GM23338 (cell line): ENCODE results near the gene SNN. TPM values are rescaled to one million over a fixed set of nuclear protein-coding genes. Genes with fewer than 3 reads are reported as not detected.
A peak's percentile ranks its signal among the peaks of the same experiment; 100 is the strongest.

Experiments used
- ATAC-seq: fragments of 200-7000 bp; cut with Tn5 transposase; 3 replicates; pipeline ENCODE4 v1.9.1; 2020
- DNase-seq: peaks from one replicate; pipeline ENCODE4 v3.0.0-alpha.2; 2015; ENCODE audit warnings: low spot score
- H2AFZ ChIP-seq: fragments of 200-600 bp; sonication (generic); 2 replicates; pipeline ENCODE4 v1.8.0; 2016; ENCODE audit warnings: antibody characterized with exemption, mild to moderate bottlenecking, moderate library complexity
- H3F3A ChIP-seq: fragments of 200-600 bp; sonication (generic); replicated peaks from 2 replicates; pipeline ENCODE4 v1.8.0; 2017; ENCODE audit warnings: antibody characterized with exemption, mixed run types, low read depth
- H3K27ac ChIP-seq: fragments of 200-600 bp; sonication (generic); 2 replicates; pipeline ENCODE4 v1.6.1; 2016; ENCODE audit warnings: low read depth
- H3K27me3 ChIP-seq: fragments of 200-600 bp; sonication (generic); 2 replicates; pipeline ENCODE4 v1.8.0; 2016; ENCODE audit warnings: mild to moderate bottlenecking, mixed run types, moderate library complexity; ENCODE audit not compliant: insufficient read depth
- H3K36me3 ChIP-seq: fragments of 200-600 bp; sonication (generic); 2 replicates; pipeline ENCODE4 v1.8.0; 2016; ENCODE audit warnings: mild to moderate bottlenecking; ENCODE audit not compliant: insufficient read depth
- H3K4me1 ChIP-seq: fragments of 200-600 bp; sonication (generic); 2 replicates; pipeline ENCODE4 v1.8.0; 2016; ENCODE audit warnings: mild to moderate bottlenecking, moderate library complexity; ENCODE audit not compliant: insufficient read depth
- H3K4me2 ChIP-seq: fragments of 200-600 bp; sonication (generic); 2 replicates; pipeline ENCODE4 v1.7.1; 2017; ENCODE audit warnings: mixed run types
- H3K4me3 ChIP-seq: fragments of 200-600 bp; sonication (generic); 2 replicates; pipeline ENCODE4 v1.6.1; 2016; ENCODE audit warnings: mixed run types
- H3K79me2 ChIP-seq: fragments of 200-600 bp; sonication (generic); replicated peaks from 2 replicates; pipeline ENCODE4 v1.8.0; 2017; ENCODE audit warnings: mild to moderate bottlenecking; ENCODE audit not compliant: insufficient read depth
- H3K9me2 ChIP-seq: fragments of 200-600 bp; sonication (generic); 2 replicates; pipeline ENCODE4 v1.8.0; 2017; ENCODE audit not compliant: insufficient read depth
- H4K20me1 ChIP-seq: fragments of 200-600 bp; sonication (generic); replicated peaks from 2 replicates; pipeline ENCODE4 v1.8.0; 2017; ENCODE audit warnings: mild to moderate bottlenecking; ENCODE audit not compliant: insufficient read depth
- H3K27ac Mint-ChIP-seq: 2 replicates; pipeline ENCODE4 v1.8.0; 2020; ENCODE audit warnings: inconsistent platforms, mild to moderate bottlenecking, moderate library complexity, mixed read lengths
- H3K27me3 Mint-ChIP-seq: 3 replicates; pipeline ENCODE4 v1.8.0; 2022; ENCODE audit warnings: low read depth, mild to moderate bottlenecking, moderate library complexity, mixed read lengths, inconsistent platforms; ENCODE audit not compliant: insufficient read depth, poor library complexity
- H3K36me3 Mint-ChIP-seq: 3 replicates; pipeline ENCODE4 v1.8.0; 2021; ENCODE audit warnings: low read depth, mild to moderate bottlenecking, inconsistent platforms, moderate library complexity, mixed read lengths
- H3K4me1 Mint-ChIP-seq: 3 replicates; pipeline ENCODE4 v1.8.0; 2020; ENCODE audit warnings: mild to moderate bottlenecking, inconsistent platforms, mixed read lengths
- H3K4me3 Mint-ChIP-seq: 3 replicates; pipeline ENCODE4 v1.8.0; 2021; ENCODE audit warnings: moderate library complexity, mild to moderate bottlenecking, inconsistent platforms, mixed read lengths
- H3K9me3 Mint-ChIP-seq: 3 replicates; pipeline ENCODE4 v1.8.0; 2020; ENCODE audit warnings: moderate library complexity, mild to moderate bottlenecking, inconsistent platforms, mixed read lengths
- CREB1 ChIP-seq: fragments of 250-450 bp; sonication (Bioruptor Pico); IDR thresholded peaks from 2 replicates; pipeline ENCODE4 v1.5.0; 2020; ENCODE audit warnings: low read depth, mild to moderate bottlenecking, moderate library complexity
- EZH2phosphoT487 ChIP-seq: fragments of 200-600 bp; sonication (generic); IDR thresholded peaks from one replicate; pipeline ENCODE4 v1.8.1; 2018; ENCODE audit warnings: antibody characterized with exemption; ENCODE audit not compliant: unreplicated experiment
- NANOG ChIP-seq: IDR thresholded peaks from 2 replicates; pipeline ENCODE4 v1.6.1; 2016; ENCODE audit warnings: antibody characterized with exemption, borderline replicate concordance
- POLR2AphosphoS5 ChIP-seq: IDR thresholded peaks from 2 replicates; pipeline ENCODE4 v1.6.1; 2016; ENCODE audit warnings: antibody characterized with exemption, low read depth
- STAT1 ChIP-seq: IDR thresholded peaks from one replicate; pipeline ENCODE4 v1.6.1; 2016; ENCODE audit warnings: antibody characterized with exemption; ENCODE audit not compliant: unreplicated experiment
- ZNF331 ChIP-seq: fragments of 250-450 bp; sonication (Bioruptor Pico); IDR thresholded peaks from 2 replicates; pipeline ENCODE4 v1.5.0; 2020; ENCODE audit warnings: low read depth, mild to moderate bottlenecking, moderate library complexity
- polyA plus RNA-seq: library from polyadenylated mRNA; unstranded; fragments of >200 nt; fragmentation: Nextera tagmentation; extraction: Ambion mirVana; gene quantifications from 2 replicates; pipeline ENCODE4 v1.2.1, GENCODE V29; 2016
- total RNA-seq: library from RNA; depleted of rRNA; stranded (reverse); fragments of >200 nt; shearing (Covaris generic); gene quantifications from 2 replicates; pipeline ENCODE4 v1.2.3, GENCODE V29; 2014
- TF ChIP-seq, protein P1 (sequence below): IDR thresholded peaks from 2 replicates; pipeline ENCODE4 v1.6.1; 2016; ENCODE audit warnings: antibody characterized with exemption
- TF ChIP-seq, protein P2 (sequence below), 2 experiments: fragments of 200-600 bp in 1 of 2; sonication (generic) in 1 of 2; conservative IDR thresholded peaks; 2 replicates each; pipeline versions ENCODE4 v1.5.1 to v1.6.1; 2016 to 2017; ENCODE audit warnings: antibody characterized with exemption in 2 of 2, low read depth in 2 of 2, mild to moderate bottlenecking in 2 of 2, moderate library complexity in 1 of 2
- TF ChIP-seq, protein P3 (sequence below): IDR thresholded peaks from one replicate; pipeline ENCODE4 v1.6.1; 2018; ENCODE audit warnings: antibody characterized with exemption; ENCODE audit not compliant: unreplicated experiment

Gene SNN
- total and polyA plus RNA-seq, 2 experiments from 2014 or later: 19.0 to 63.3 TPM

GRCh38 chr16:11636172-11636721, 32.0 kb upstream of the SNN start:
- Histone ChIP-seq H3F3A (peaks cover 14% of the 10 kb centered on the region; the same call in 1 of the 2 replicates), H4K20me1 (no peaks in the 10 kb centered on the region), H3K27ac (peak overlapping the region; percentile 70), H3K9me2 (no peaks in the 10 kb centered on the region), H3K36me3 (no peaks in the 10 kb centered on the region), H3K4me1 (peaks cover 6% of the 10 kb centered on the region; the same call in 1 of the 2 replicates), H3K79me2 (no peaks in the 10 kb centered on the region), H2AFZ (no peak overlapping the region), H3K4me3 (0 out of 2 replicates have a peak overlapping the region, but pooled peaks have one; percentile 18), H3K27me3 (no peaks in the 10 kb centered on the region), H3K4me2 (peak overlapping the region; percentile 50)
- Mint-ChIP-seq H3K36me3 (no peaks in the 10 kb centered on the region), H3K27me3 (peaks cover 13% of the 10 kb centered on the region), H3K4me3 (peak overlapping the region; percentile 63), H3K4me1 (peaks cover 36% of the 10 kb centered on the region), H3K9me3 (no peaks in the 10 kb centered on the region; the same call in 2 of the 3 replicates), H3K27ac (peak overlapping the region; percentile 93)
- TF ChIP-seq ZNF331 (CRISPR knock-in tag) (no peak), STAT1 (no peak), POLR2AphosphoS5 (peak; percentile 90), EZH2phosphoT487 (no peak)
- TF ChIP-seq, protein P1, sequence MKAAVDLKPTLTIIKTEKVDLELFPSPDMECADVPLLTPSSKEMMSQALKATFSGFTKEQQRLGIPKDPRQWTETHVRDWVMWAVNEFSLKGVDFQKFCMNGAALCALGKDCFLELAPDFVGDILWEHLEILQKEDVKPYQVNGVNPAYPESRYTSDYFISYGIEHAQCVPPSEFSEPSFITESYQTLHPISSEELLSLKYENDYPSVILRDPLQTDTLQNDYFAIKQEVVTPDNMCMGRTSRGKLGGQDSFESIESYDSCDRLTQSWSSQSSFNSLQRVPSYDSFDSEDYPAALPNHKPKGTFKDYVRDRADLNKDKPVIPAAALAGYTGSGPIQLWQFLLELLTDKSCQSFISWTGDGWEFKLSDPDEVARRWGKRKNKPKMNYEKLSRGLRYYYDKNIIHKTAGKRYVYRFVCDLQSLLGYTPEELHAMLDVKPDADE: no peak
- TF ChIP-seq, protein P2, sequence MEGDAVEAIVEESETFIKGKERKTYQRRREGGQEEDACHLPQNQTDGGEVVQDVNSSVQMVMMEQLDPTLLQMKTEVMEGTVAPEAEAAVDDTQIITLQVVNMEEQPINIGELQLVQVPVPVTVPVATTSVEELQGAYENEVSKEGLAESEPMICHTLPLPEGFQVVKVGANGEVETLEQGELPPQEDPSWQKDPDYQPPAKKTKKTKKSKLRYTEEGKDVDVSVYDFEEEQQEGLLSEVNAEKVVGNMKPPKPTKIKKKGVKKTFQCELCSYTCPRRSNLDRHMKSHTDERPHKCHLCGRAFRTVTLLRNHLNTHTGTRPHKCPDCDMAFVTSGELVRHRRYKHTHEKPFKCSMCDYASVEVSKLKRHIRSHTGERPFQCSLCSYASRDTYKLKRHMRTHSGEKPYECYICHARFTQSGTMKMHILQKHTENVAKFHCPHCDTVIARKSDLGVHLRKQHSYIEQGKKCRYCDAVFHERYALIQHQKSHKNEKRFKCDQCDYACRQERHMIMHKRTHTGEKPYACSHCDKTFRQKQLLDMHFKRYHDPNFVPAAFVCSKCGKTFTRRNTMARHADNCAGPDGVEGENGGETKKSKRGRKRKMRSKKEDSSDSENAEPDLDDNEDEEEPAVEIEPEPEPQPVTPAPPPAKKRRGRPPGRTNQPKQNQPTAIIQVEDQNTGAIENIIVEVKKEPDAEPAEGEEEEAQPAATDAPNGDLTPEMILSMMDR (conservative IDR thresholded peaks at IDR 0.05; ENCODE audit: low read depth in 2 of 2): no peak
- ATAC-seq (peak; percentile 93), DNase-seq (peak; percentile 98)

DNA sequence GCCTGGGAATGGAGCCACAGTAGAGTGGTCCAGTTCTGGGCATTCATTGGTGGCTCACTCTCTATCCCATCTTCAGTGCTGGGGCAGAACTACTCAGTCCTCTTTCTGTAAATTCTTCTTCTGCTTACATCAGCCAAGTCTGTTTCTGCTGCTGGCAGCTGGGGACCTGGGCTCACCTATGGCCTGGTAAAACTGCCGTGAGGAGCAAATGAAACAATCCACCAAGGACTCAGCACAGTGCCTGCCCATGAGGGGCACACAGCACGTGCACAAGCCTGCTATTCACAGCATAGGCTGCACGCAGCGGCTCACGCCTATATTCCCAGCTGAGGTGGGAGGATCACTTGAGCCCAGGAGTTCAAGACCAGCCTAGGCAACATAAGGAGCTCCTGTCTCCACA, 30.9 kb upstream of the SNN start:
- Histone ChIP-seq H3K79me2 (no peaks in the 10 kb centered on the region), H3K36me3 (no peaks in the 10 kb centered on the region), H3K4me2 (0 out of 2 replicates have a peak overlapping the region, but pooled peaks have one; percentile 1), H3K4me3 (no peak overlapping the region), H3K27me3 (no peaks in the 10 kb centered on the region), H3K4me1 (peaks cover 6% of the 10 kb centered on the region; the same call in 1 of the 2 replicates), H3K27ac (peak overlapping the region; percentile 29), H4K20me1 (no peaks in the 10 kb centered on the region), H3F3A (peaks cover 19% of the 10 kb centered on the region; the same call in 1 of the 2 replicates), H3K9me2 (no peaks in the 10 kb centered on the region), H2AFZ (peak overlapping the region; percentile 74; the same call in 1 of the 2 replicates)
- DNase-seq: no peak
- Mint-ChIP-seq H3K27me3 (peaks cover 10% of the 10 kb centered on the region), H3K9me3 (no peaks in the 10 kb centered on the region; the same call in 2 of the 3 replicates), H3K27ac (peak overlapping the region; percentile 93), H3K4me1 (peaks cover 34% of the 10 kb centered on the region), H3K4me3 (no peak overlapping the region), H3K36me3 (no peaks in the 10 kb centered on the region)
- no peak for ATAC-seq
- TF ChIP-seq, protein P2 (conservative IDR thresholded peaks at IDR 0.05; ENCODE audit: low read depth in 2 of 2): no peak
- no peak for TF ChIP-seq EZH2phosphoT487
- TF ChIP-seq, protein P3, sequence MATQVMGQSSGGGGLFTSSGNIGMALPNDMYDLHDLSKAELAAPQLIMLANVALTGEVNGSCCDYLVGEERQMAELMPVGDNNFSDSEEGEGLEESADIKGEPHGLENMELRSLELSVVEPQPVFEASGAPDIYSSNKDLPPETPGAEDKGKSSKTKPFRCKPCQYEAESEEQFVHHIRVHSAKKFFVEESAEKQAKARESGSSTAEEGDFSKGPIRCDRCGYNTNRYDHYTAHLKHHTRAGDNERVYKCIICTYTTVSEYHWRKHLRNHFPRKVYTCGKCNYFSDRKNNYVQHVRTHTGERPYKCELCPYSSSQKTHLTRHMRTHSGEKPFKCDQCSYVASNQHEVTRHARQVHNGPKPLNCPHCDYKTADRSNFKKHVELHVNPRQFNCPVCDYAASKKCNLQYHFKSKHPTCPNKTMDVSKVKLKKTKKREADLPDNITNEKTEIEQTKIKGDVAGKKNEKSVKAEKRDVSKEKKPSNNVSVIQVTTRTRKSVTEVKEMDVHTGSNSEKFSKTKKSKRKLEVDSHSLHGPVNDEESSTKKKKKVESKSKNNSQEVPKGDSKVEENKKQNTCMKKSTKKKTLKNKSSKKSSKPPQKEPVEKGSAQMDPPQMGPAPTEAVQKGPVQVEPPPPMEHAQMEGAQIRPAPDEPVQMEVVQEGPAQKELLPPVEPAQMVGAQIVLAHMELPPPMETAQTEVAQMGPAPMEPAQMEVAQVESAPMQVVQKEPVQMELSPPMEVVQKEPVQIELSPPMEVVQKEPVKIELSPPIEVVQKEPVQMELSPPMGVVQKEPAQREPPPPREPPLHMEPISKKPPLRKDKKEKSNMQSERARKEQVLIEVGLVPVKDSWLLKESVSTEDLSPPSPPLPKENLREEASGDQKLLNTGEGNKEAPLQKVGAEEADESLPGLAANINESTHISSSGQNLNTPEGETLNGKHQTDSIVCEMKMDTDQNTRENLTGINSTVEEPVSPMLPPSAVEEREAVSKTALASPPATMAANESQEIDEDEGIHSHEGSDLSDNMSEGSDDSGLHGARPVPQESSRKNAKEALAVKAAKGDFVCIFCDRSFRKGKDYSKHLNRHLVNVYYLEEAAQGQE: no peak
- TF ChIP-seq CREB1 (CRISPR knock-in tag): no peak
- no peak for TF ChIP-seq NANOG
- TF ChIP-seq, protein P1: no peak
